Upper lobe of right lung (tissue), 1 donor: ENCODE data around the gene RSPH4A. TPM values are rescaled to one million over a fixed set of nuclear protein-coding genes. Genes with fewer than 3 reads are reported as not detected.
"Not testable (repeated sequence)": the region's sequence is repeated elsewhere in the genome, so short reads cannot be mapped to it uniquely, and the experiment has no call there.

Source experiments
- ATAC-seq: fragments of 200-7000 bp; cut with Tn5 transposase; one replicate; pipeline ENCODE4 v1.9.1; 2020; ENCODE audit warnings: mild to moderate bottlenecking, moderate library complexity
- DNase-seq: peaks from one replicate; pipeline ENCODE4 v3.0.0-alpha.2; 2020
- H3K27ac ChIP-seq: fragments of 200-600 bp; one replicate; pipeline ENCODE4 v1.8.0; 2022
- H3K27me3 ChIP-seq: fragments of 200-600 bp; one replicate; pipeline ENCODE4 v1.8.0; 2022; ENCODE audit warnings: mild to moderate bottlenecking
- H3K36me3 ChIP-seq: fragments of 200-600 bp; one replicate; pipeline ENCODE4 v1.8.0; 2022
- H3K4me1 ChIP-seq: fragments of 200-600 bp; one replicate; pipeline ENCODE4 v1.8.0; 2022
- H3K4me3 ChIP-seq: fragments of 200-600 bp; one replicate; pipeline ENCODE4 v1.8.0; 2022; ENCODE audit warnings: mild to moderate bottlenecking
- H3K9me3 ChIP-seq: fragments of 200-600 bp; one replicate; pipeline ENCODE4 v1.8.0; 2022
- CTCF ChIP-seq: fragments of 200-600 bp; IDR thresholded peaks from one replicate; pipeline ENCODE4 v1.8.0; 2022; ENCODE audit warnings: antibody characterized with exemption
- intact Hi-C: fragments of 100-400 bp; cut with DNase I; formaldehyde crosslinking; loops from one replicate; pipeline ENCODE4 v1.11.0; 2022
- total RNA-seq: library from RNA; stranded (reverse); fragmentation: NEBNext Ultra II Directional; extraction: Animal tissue kit (Norgen Biotek cat#: 25700); gene quantifications from one replicate; pipeline ENCODE4 v1.2.1, GENCODE V29; 2021
- donor health status: DM: no; HTN: yes; CAD: no; lungs with severe emphysema.

The RSPH4A gene
- total RNA-seq, 1 donor from 2014 or later: 0.72 TPM

DNA sequence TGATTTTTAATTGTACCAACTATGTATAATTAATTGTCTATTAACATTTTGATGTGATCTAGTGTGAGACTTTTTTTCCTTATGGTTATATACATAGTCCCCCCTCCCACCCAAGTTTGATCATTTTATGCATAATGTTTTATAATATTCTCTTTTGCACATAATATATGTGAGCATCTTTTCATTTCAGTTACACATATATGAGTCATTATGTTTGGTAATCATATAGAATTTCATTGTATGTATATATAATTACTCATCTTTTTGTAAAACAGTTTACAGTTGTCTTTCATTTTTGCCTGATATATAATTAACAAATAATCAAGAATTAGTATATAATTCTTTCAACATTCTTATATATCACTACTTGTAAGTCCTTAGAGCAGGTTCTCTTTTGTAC lies 30.0 kb upstream of the RSPH4A start:
- Histone ChIP-seq H3K27ac (no peak overlapping the region), H3K9me3 (no peaks in the 10 kb centered on the region), H3K27me3 (no peaks in the 10 kb centered on the region), H3K36me3 (peaks cover 73% of the 10 kb centered on the region), H3K4me3 (no peak overlapping the region), H3K4me1 (no peaks in the 10 kb centered on the region)
- DNase-seq: no peak
- TF ChIP-seq CTCF: no peak
- intact Hi-C loops: no loop called here
- ATAC-seq: no peak

- TF ChIP-seq CTCF: no peak
Measured at GRCh38 chr6:116586738-116587137, 29.5 kb upstream of the RSPH4A start.

DNA sequence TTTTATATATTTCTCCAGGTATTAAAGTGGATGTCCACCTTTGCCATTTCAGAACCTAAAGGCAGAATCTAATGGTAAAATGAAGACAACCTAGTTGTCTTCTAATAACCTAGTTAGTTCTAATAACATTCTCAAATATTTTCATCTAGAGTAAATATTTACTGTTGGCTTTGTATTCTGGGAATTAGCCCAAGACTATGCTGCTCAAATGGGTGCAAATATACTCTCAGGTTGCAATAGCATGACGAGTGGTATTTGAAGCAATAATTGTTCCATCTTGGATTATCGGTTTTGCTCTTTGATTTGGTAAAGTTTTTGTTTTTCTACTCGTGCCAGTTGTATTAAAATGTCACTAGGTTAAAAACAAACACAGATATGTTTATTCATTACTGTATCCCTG lies 21.0 kb upstream of the RSPH4A start:
- Histone ChIP-seq H3K4me3 (no peak overlapping the region), H3K27me3 (no peaks in the 10 kb centered on the region), H3K27ac (no peak overlapping the region), H3K9me3 (no peaks in the 10 kb centered on the region), H3K4me1 (no peaks in the 10 kb centered on the region), H3K36me3 (peaks cover 55% of the 10 kb centered on the region)
- no peak for TF ChIP-seq CTCF
- no peak for DNase-seq
- intact Hi-C loops: no loop called here
- no peak for ATAC-seq

More at GRCh38 chr6:116586738-116587137, 29.5 kb upstream of the RSPH4A start:
- H3K4me3 ChIP-seq: no peak overlapping the region
- no peaks in the 10 kb centered on the region for H3K9me3 ChIP-seq
- H3K36me3 ChIP-seq: peaks cover 73% of the 10 kb centered on the region
- no peaks in the 10 kb centered on the region for H3K4me1 ChIP-seq
- ATAC-seq (no peak), DNase-seq (no peak)
- no peak overlapping the region for H3K27ac ChIP-seq
- H3K27me3 ChIP-seq: no peaks in the 10 kb centered on the region
- intact Hi-C loops: no loop called here

- H3K4me1 ChIP-seq: no peaks in the 10 kb centered on the region
- H3K27me3 ChIP-seq: no peaks in the 10 kb centered on the region
- TF ChIP-seq CTCF: no peak
- DNase-seq (no peak), ATAC-seq (no peak)
- peaks cover 39% of the 10 kb centered on the region for H3K36me3 ChIP-seq
- no peaks in the 10 kb centered on the region for H3K9me3 ChIP-seq
- H3K4me3 ChIP-seq: no peak overlapping the region
- H3K27ac ChIP-seq: no peak overlapping the region
- intact Hi-C loops: no loop called here
Measured at GRCh38 chr6:116596815-116597214, 19.5 kb upstream of the RSPH4A start.

GRCh38 chr6:116603916-116604315 lies 12.4 kb upstream of the RSPH4A start:
- H3K4me1 ChIP-seq: not testable (repeated sequence)

DNA sequence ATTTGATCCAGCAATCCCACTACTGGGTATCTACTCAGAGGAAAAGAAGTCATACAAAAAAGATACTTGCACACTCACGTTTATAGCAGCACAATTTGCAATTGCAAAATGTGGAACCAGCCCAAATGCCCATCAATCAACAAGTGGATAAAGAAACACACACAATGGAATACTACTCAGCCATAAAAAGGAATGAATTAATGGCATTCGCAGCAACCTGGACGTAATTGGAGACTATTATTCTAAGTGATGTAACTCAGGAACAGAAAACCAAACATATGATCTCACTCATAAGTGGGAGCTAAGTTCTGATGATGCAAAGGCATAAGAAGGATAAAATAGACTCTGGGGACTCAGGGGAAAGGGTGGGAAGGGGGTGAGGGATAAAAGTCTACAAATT lies 11.4 kb upstream of the RSPH4A start:
- H3K4me1 ChIP-seq, intact Hi-C loops, H3K36me3 ChIP-seq, DNase-seq, ATAC-seq, H3K27me3 ChIP-seq, H3K9me3 ChIP-seq, H3K4me3 ChIP-seq, H3K27ac ChIP-seq: not testable (repeated sequence)

More at GRCh38 chr6:116603916-116604315, 12.4 kb upstream of the RSPH4A start:
- H3K36me3 ChIP-seq, H3K27me3 ChIP-seq, H3K4me3 ChIP-seq, DNase-seq, intact Hi-C loops, ATAC-seq, H3K9me3 ChIP-seq, H3K27ac ChIP-seq: not testable (repeated sequence)

DNA sequence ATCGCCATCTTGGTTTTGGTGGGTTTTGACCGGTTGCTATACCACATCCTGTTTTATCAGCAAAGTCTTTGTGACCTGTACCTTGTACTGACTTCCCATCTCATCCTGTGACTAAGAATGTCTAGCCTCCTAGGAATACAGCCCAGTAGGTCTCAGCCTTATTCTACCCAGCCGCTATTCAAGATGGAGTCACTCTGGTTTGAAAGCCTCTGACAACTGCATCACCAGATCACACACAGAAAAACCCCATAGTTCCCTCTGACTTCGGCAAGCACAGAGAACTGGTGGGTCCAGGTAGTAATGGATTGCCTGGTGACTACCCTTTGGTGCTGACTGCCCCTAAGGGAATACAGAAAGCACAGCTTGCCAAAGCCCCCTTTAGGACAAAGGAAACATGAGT lies 10.3 kb upstream of the RSPH4A start:
- no peak for ATAC-seq
- DNase-seq: no peak
- intact Hi-C loops: no loop called here
- Histone ChIP-seq H3K9me3 (no peaks in the 10 kb centered on the region), H3K27ac (no peak overlapping the region), H3K36me3 (no peaks in the 10 kb centered on the region), H3K4me3 (no peak overlapping the region), H3K4me1 (no peaks in the 10 kb centered on the region), H3K27me3 (no peaks in the 10 kb centered on the region)
- TF ChIP-seq CTCF: no peak
